ENCODE measurements around the gene FOXP4. TPM values are rescaled to one million over a fixed set of nuclear protein-coding genes. Genes with fewer than 3 reads are reported as not detected.
A peak's percentile ranks its signal among the peaks of the same experiment; 100 is the strongest.

FOXP4 gene
- total and polyA plus RNA-seq, 2 of the 13 experiments (the other 11 are each of a cell fraction or from before 2014, with no cell fraction given), result 11.0 to 12.4 TPM

- TF ChIP-seq, protein P1, sequence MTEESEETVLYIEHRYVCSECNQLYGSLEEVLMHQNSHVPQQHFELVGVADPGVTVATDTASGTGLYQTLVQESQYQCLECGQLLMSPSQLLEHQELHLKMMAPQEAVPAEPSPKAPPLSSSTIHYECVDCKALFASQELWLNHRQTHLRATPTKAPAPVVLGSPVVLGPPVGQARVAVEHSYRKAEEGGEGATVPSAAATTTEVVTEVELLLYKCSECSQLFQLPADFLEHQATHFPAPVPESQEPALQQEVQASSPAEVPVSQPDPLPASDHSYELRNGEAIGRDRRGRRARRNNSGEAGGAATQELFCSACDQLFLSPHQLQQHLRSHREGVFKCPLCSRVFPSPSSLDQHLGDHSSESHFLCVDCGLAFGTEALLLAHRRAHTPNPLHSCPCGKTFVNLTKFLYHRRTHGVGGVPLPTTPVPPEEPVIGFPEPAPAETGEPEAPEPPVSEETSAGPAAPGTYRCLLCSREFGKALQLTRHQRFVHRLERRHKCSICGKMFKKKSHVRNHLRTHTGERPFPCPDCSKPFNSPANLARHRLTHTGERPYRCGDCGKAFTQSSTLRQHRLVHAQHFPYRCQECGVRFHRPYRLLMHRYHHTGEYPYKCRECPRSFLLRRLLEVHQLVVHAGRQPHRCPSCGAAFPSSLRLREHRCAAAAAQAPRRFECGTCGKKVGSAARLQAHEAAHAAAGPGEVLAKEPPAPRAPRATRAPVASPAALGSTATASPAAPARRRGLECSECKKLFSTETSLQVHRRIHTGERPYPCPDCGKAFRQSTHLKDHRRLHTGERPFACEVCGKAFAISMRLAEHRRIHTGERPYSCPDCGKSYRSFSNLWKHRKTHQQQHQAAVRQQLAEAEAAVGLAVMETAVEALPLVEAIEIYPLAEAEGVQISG (CRISPR knock-in tag; IDR thresholded peaks at IDR 0.05), result peak; percentile 44
- TF ChIP-seq NCOA1 (CRISPR knock-in tag; IDR thresholded peaks at IDR 0.05) (no peak), ARID4A (CRISPR knock-in tag; IDR thresholded peaks at IDR 0.05; ENCODE audit: borderline replicate concordance) (no peak), ZFP37 (CRISPR knock-in tag; IDR thresholded peaks at IDR 0.05; ENCODE audit: borderline replicate concordance) (no peak), TGIF2 (CRISPR knock-in tag; IDR thresholded peaks at IDR 0.05) (no peak), ZKSCAN8 (CRISPR knock-in tag; IDR thresholded peaks at IDR 0.05; ENCODE audit: borderline replicate concordance) (no peak), ZNF549 (CRISPR knock-in tag; IDR thresholded peaks at IDR 0.05) (no peak), FOXM1 (CRISPR knock-in tag; IDR thresholded peaks at IDR 0.05) (no peak), NKX3-1 (CRISPR knock-in tag; IDR thresholded peaks at IDR 0.05) (no peak), SOX13 (IDR thresholded peaks at IDR 0.05) (no peak), SOX13 (CRISPR knock-in tag; conservative IDR thresholded peaks at IDR 0.05 in 1 of 2, IDR thresholded peaks at IDR 0.05 in 1 of 2) (no peak), ZNF878 (CRISPR knock-in tag; IDR thresholded peaks at IDR 0.05) (no peak), ZBTB8A (CRISPR knock-in tag; IDR thresholded peaks at IDR 0.05; ENCODE audit: borderline replicate concordance, low read depth) (no peak), ZC3H4 (CRISPR knock-in tag; IDR thresholded peaks at IDR 0.05; ENCODE audit: borderline replicate concordance) (0 out of 2 replicates have a peak, but pooled peaks have one; percentile 23), THAP11 (CRISPR knock-in tag; IDR thresholded peaks at IDR 0.05) (no peak), ZNF317 (CRISPR knock-in tag; IDR thresholded peaks at IDR 0.05) (no peak), CHCHD3 (CRISPR knock-in tag; IDR thresholded peaks at IDR 0.05) (no peak)
- TF ChIP-seq, protein P2, sequence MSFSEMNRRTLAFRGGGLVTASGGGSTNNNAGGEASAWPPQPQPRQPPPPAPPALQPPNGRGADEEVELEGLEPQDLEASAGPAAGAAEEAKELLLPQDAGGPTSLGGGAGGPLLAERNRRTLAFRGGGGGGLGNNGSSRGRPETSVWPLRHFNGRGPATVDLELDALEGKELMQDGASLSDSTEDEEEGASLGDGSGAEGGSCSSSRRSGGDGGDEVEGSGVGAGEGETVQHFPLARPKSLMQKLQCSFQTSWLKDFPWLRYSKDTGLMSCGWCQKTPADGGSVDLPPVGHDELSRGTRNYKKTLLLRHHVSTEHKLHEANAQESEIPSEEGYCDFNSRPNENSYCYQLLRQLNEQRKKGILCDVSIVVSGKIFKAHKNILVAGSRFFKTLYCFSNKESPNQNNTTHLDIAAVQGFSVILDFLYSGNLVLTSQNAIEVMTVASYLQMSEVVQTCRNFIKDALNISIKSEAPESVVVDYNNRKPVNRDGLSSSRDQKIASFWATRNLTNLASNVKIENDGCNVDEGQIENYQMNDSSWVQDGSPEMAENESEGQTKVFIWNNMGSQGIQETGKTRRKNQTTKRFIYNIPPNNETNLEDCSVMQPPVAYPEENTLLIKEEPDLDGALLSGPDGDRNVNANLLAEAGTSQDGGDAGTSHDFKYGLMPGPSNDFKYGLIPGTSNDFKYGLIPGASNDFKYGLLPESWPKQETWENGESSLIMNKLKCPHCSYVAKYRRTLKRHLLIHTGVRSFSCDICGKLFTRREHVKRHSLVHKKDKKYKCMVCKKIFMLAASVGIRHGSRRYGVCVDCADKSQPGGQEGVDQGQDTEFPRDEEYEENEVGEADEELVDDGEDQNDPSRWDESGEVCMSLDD (CRISPR knock-in tag; IDR thresholded peaks at IDR 0.05; ENCODE audit: borderline replicate concordance), result peak; percentile 48; the same call in 1 of the 2 replicates
- TF ChIP-seq, protein P3, sequence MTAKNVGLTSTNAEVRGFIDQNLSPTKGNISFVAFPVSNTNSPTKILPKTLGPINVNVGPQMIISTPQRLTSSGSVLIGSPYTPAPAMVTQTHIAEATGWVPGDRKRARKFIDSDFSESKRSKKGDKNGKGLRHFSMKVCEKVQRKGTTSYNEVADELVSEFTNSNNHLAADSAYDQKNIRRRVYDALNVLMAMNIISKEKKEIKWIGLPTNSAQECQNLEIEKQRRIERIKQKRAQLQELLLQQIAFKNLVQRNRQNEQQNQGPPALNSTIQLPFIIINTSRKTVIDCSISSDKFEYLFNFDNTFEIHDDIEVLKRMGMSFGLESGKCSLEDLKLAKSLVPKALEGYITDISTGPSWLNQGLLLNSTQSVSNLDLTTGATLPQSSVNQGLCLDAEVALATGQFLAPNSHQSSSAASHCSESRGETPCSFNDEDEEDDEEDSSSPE (CRISPR knock-in tag; IDR thresholded peaks at IDR 0.05), result no peak
- TF ChIP-seq, protein P4, sequence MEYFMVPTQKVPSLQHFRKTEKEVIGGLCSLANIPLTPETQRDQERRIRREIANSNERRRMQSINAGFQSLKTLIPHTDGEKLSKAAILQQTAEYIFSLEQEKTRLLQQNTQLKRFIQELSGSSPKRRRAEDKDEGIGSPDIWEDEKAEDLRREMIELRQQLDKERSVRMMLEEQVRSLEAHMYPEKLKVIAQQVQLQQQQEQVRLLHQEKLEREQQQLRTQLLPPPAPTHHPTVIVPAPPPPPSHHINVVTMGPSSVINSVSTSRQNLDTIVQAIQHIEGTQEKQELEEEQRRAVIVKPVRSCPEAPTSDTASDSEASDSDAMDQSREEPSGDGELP (IDR thresholded peaks at IDR 0.05; ENCODE audit: borderline replicate concordance, low read depth), result no peak
These were observed 43.6 kb upstream of the FOXP4 start (continued) for GRCh38 chr6:41502566-41502916.

Measured in HepG2 (cell line).